Measurements from ENCODE around the gene SAP30. TPM values are rescaled to one million over a fixed set of nuclear protein-coding genes. Genes with fewer than 3 reads are reported as not detected.
A peak's percentile ranks its signal among the peaks of the same experiment; 100 is the strongest.

The SAP30 gene
- total RNA-seq, 3 donors from 2014 or later (not counting 1 experiment from before 2014, with no cell fraction given) = 2.6 to 9.1 (median 3.1) TPM

- Mint-ChIP-seq H3K4me3 (no peak overlapping the region), H3K27me3 (ENCODE audit: low read depth in 2 of 2) (no peaks in the 10 kb centered on the region), H3K4me1 (peaks cover 0 to 4% of the 10 kb centered on the region in 2 donors), H3K36me3 (no peaks in the 10 kb centered on the region), H3K27ac (no peak overlapping the region), H3K9me3 (no peaks in the 10 kb centered on the region)
- Histone ChIP-seq H3K36me3 (ENCODE audit: control insufficient read depth, insufficient read depth, low read length) (no peaks in the 10 kb centered on the region), H3K27ac (ENCODE audit: low read length) (no peak overlapping the region), H3K4me1 (ENCODE audit: control insufficient read depth, insufficient read depth, low read length) (no peaks in the 10 kb centered on the region), H3K9me3 (ENCODE audit: control insufficient read depth, insufficient read depth, low read length) (no peaks in the 10 kb centered on the region), H3K4me3 (ENCODE audit: low read length) (no peak overlapping the region), H3K27me3 (ENCODE audit: control insufficient read depth, insufficient read depth, low read length) (no peaks in the 10 kb centered on the region)
- peak in 1 of 3 donors; percentile 33 for ATAC-seq
- peak in 1 of 2 donors; percentile 51 for DNase-seq
- WGBS (ENCODE audit: insufficient coverage) = 74% methylated on average over 4 of the region's 4 CpGs
- peak; percentile 12 for TF ChIP-seq CTCF (IDR thresholded peaks at IDR 0.05)
- intact Hi-C loops (cut with micrococcal nuclease) = no loop called here
Measured at GRCh38 chr4:173420324-173420752, 49.6 kb downstream of the SAP30 start.

GRCh38 chr4:173420801-173421200, 50.0 kb downstream of the SAP30 start:
- DNase-seq (no peak), ATAC-seq (no peak)
- Mint-ChIP-seq H3K27me3 (ENCODE audit: low read depth in 2 of 2) (no peaks in the 10 kb centered on the region), H3K27ac (no peak overlapping the region), H3K4me3 (no peak overlapping the region), H3K36me3 (no peaks in the 10 kb centered on the region), H3K9me3 (no peaks in the 10 kb centered on the region), H3K4me1 (peaks cover 0 to 4% of the 10 kb centered on the region in 2 donors)
- Histone ChIP-seq H3K27me3 (ENCODE audit: control insufficient read depth, insufficient read depth, low read length) (no peaks in the 10 kb centered on the region), H3K27ac (ENCODE audit: low read length) (no peak overlapping the region), H3K4me1 (ENCODE audit: control insufficient read depth, insufficient read depth, low read length) (peaks cover 5% of the 10 kb centered on the region), H3K4me3 (ENCODE audit: low read length) (no peak overlapping the region), H3K9me3 (ENCODE audit: control insufficient read depth, insufficient read depth, low read length) (no peaks in the 10 kb centered on the region), H3K36me3 (ENCODE audit: control insufficient read depth, insufficient read depth, low read length) (no peaks in the 10 kb centered on the region)
- intact Hi-C loops (cut with micrococcal nuclease) = no loop called here
- WGBS (ENCODE audit: insufficient coverage) = 79% methylated on average over 2 of the region's 2 CpGs
- no peak for TF ChIP-seq CTCF (IDR thresholded peaks at IDR 0.05)

GRCh38 chr4:173424899-173425805, 54.4 kb downstream of the SAP30 start:
- WGBS (ENCODE audit: insufficient coverage) = 97% methylated on average over 2 of the region's 2 CpGs
- Mint-ChIP-seq H3K27ac (no peak overlapping the region), H3K27me3 (ENCODE audit: low read depth in 2 of 2) (no peaks in the 10 kb centered on the region), H3K4me3 (no peak overlapping the region), H3K9me3 (no peaks in the 10 kb centered on the region), H3K36me3 (no peaks in the 10 kb centered on the region), H3K4me1 (no peaks in the 10 kb centered on the region)
- H3K4me3 ChIP-seq (ENCODE audit: low read length) = no peak overlapping the region
- H3K27ac ChIP-seq (ENCODE audit: low read length) = no peak overlapping the region
- no peaks in the 10 kb centered on the region for H3K9me3 ChIP-seq (ENCODE audit: control insufficient read depth, insufficient read depth, low read length)
- no peaks in the 10 kb centered on the region for H3K36me3 ChIP-seq (ENCODE audit: control insufficient read depth, insufficient read depth, low read length)
- no peak for TF ChIP-seq CTCF (IDR thresholded peaks at IDR 0.05)
- ATAC-seq (no peak), DNase-seq (no peak)
- intact Hi-C loops (cut with micrococcal nuclease) = no loop called here
- peaks cover 5% of the 10 kb centered on the region for H3K4me1 ChIP-seq (ENCODE audit: control insufficient read depth, insufficient read depth, low read length)
- no peaks in the 10 kb centered on the region for H3K27me3 ChIP-seq (ENCODE audit: control insufficient read depth, insufficient read depth, low read length)

Measured in natural killer cell (primary cell).